Activated naive CD4-positive, alpha-beta T cell treated with anti-CD3 and anti-CD28 coated beads, Interleukin-2, amount 50 U/mL, for 16 hours (primary cell): Measurements from ENCODE around the gene ENPP1.
"Not testable (repeated sequence)": the region's sequence is repeated elsewhere in the genome, so short reads cannot be mapped to it uniquely, and the experiment has no call there.

Experiments used
- DNase-seq: peaks from one replicate; pipeline ENCODE4 v3.0.0-alpha.2; 2020

ENPP1 gene

GRCh38 chr6:131832363-131832762, 24.5 kb downstream of the ENPP1 start:
- DNase-seq: no peak

- DNase-seq: no peak
Measured at GRCh38 chr6:131838051-131838450, 30.2 kb downstream of the ENPP1 start.

DNA sequence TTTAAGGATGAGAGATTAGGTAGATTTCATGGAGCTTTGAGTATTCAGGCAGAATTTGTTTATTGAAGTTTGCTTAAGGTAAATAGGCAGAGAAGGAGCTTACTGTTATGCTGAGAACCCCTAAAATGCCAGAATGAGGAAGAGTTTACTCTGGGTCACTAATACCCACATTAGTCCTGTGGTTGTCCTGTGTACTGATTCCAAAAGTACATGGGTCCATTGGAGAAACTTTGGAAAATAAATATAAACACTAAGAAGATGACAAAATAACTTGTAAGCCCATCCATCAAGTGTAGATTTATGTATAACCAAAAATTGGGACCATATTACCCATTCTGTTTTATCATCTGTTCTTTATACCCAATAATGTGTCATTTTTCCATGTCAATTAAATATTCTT, 31.6 kb downstream of the ENPP1 start:
- no peak for DNase-seq

GRCh38 chr6:131840441-131840840, 32.6 kb downstream of the ENPP1 start:
- no peak for DNase-seq

GRCh38 chr6:131840936-131841583, 33.2 kb downstream of the ENPP1 start:
- no peak for DNase-seq

DNA sequence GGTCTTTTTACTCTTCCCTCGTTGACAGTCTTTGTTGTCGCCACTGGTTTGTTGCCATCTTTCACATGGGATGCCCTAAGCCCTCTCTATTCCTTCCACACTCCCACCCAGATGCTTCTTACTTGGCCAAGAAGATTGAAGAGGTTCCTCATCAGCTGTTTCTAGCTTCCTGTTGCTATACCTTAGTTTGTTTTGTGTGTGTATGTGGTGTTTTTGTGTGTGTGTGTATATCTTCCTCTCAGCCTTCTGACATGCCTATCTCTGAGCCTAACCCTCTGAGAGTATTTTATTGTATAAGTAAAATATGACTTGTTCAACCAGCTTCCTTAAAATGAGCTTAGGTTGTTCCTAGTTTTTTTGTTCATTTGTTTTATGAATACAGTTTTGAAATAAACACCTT, 35.9 kb downstream of the ENPP1 start:
- DNase-seq: no peak

DNA sequence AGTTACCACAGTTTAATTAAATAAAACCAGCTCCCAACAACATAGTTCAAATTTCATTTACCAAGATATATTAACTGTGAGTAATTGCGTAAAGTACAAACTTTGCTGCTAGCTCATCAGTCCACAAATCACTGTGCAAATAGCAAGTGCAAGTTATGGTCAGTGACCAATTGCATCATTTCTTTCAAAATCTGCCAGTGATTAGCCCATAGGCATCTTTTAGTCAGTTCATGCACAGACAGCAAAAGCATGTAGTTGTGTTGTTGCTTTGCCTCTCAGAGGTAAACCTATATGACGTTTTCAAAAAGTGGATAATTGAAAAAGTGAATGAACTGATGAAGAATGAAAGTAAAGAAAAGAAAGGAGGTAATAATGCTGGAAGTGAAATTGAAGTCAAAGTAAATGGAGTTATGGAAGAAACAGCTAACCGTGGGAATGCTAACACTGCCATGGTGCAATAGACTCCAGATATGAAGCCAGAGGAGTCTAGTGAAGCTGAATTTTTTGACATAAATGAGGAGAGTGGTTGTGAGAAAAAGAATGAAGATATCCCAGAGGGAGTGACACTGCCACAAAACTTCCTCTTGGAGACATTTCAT, 36.5 kb downstream of the ENPP1 start:
- no peak for DNase-seq

DNA sequence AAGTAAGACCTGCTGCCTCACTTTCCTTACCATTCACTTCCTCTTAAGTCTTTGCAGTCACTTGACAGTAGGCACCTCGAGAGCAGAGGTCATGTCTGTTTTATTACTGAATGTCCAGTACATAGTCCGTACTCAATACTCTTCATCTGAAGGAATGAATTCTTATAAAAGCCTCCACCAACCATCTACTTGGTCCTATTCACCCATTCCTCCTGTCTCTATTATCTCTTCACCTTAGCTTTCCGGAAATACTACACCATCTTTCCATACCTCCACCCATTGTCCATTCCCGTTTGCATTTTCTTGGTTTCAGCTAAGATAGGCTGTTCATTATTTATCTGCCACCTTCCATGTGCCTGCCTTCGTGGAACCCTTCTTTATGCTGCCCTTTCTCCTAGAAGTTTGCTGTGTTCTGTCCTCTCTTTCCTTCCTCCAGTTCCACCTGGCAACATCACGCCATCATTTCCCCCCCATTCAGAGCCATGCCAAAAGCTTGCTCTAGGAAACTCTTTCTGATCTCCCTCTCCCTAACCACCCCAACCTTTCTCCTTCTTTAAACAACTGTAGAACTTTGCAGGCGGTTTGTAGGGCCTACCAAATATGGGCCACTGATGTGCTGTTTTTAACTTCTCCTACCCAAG, 38.3 kb downstream of the ENPP1 start:
- no peak for DNase-seq

DNA sequence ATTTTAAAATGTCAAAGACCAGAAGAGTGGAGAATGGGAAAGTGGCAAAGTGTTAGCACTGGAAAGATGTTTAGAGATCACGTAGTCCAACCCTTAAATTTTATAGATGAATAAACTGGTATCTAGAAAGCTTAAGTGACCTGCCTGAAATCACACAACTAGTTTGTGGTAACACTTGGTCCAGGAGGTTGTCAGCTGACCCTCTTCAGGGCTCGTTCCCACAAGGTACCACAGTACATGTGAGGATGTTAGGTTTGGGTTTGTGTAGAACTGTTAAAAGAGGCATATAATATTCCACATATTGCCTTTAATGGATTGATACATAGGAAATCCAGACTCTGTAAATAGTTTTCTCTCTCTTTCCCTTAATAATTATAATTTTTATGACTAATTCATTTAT, 39.1 kb downstream of the ENPP1 start:
- DNase-seq: no peak

GRCh38 chr6:131849799-131850198, 42.0 kb downstream of the ENPP1 start:
- DNase-seq: no peak

GRCh38 chr6:131851049-131851769, 43.4 kb downstream of the ENPP1 start:
- DNase-seq: no peak

- DNase-seq: no peak
Measured at GRCh38 chr6:131852200-131852599, 44.4 kb downstream of the ENPP1 start.

- DNase-seq: no peak
Measured at GRCh38 chr6:131854803-131855202, 47.0 kb downstream of the ENPP1 start.

GRCh38 chr6:131858765-131859415, 51.1 kb downstream of the ENPP1 start:
- DNase-seq: no peak

- not testable (repeated sequence) for DNase-seq
Measured at GRCh38 chr6:131859658-131860057, 51.8 kb downstream of the ENPP1 start.

- no peak for DNase-seq
Measured at GRCh38 chr6:131861381-131861780, 53.6 kb downstream of the ENPP1 start.

DNA sequence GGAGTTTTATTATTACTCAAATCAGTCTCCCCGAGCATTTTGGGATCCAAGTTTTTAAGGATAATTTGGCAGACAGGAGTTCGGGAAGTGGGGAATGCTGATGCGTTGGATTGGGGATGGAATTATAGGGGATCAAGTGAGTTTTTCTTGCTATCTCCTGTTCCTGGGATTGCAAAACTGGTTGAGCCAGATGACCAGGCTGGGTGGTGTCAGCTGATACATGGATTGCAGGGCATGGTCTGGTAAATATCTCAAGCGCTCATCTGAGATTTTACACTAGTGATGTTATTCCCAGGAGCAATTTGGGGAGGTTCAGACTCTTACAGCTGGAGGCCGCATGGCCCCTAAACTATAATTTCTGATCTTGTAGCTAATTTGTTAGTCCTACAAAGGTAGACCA, 54.7 kb downstream of the ENPP1 start:
- no peak for DNase-seq

- no peak for DNase-seq
Measured at GRCh38 chr6:131867744-131868143, 59.9 kb downstream of the ENPP1 start.

- DNase-seq: no peak
Measured at GRCh38 chr6:131868836-131869235, 61.0 kb downstream of the ENPP1 start.

DNA sequence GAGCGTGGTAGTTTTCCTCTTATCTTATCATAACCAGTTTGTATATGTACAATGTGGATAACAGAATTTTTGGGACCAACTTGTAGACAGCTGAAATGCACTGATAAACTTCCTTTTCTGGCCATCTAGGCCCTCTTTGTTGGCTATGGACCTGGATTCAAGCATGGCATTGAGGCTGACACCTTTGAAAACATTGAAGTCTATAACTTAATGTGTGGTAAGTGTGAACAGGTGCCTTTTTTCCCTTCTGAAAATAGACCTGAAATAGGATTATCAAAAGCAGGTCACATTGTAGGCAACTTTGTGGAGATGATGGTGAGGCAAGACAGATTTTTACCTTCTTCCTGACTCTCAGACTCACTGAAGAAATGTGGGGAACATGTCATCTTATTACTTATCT, 67.8 kb downstream of the ENPP1 start:
- no peak for DNase-seq

- DNase-seq: no peak
Measured at GRCh38 chr6:131876545-131876944, 68.7 kb downstream of the ENPP1 start.

- DNase-seq: no peak
Measured at GRCh38 chr6:131877999-131878789, 70.4 kb downstream of the ENPP1 start.

DNA sequence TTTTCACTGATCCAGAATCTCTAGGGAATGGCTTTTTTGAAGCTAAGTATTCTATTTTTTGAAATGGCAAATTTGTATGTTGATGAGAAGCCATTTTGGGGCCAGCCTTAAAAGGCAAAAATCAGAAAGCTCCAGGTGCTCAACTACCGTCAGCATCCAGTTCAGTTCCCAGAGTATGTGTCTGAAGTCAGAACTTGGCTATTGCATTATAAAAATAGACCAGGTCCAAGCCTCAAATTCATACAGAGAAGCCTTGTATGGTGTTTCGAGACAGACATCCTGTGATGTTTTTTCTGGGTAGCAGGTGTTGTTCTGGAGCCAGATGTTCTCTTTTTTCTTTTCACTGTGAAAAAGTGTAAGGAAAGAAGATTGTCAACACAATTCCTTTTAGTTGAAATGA, 75.2 kb downstream of the ENPP1 start:
- no peak for DNase-seq
